Measurements from ENCODE around the gene CNIH2.

DNA sequence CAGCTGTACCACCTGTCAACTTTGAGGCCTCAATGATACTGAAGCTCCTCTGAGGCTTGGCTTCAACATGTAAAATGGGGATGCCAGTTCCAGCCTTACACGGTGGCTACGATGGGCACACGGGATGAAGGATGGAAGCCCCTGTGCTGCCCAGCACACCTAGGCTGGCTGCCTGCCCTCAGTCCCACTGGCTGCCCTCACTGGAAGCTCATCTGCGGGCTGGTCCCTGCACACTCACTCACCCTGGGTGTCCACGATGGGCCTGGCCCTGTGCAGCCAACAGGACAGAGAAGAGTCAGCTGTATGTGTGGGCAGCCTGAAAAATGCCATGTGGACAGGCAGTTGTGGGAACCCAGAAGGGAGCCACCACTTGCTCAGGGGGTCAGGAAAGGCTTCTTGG lies 8.7 kb downstream of the CNIH2 start:
- no peak for TF ChIP-seq ZNF384 (IDR thresholded peaks at IDR 0.05)
- no peak for TF ChIP-seq ELF4 (IDR thresholded peaks at IDR 0.05)
- TF ChIP-seq SP1 (IDR thresholded peaks at IDR 0.05), result no peak
- TF ChIP-seq LEF1 (IDR thresholded peaks at IDR 0.05; ENCODE audit: borderline replicate concordance), result no peak
- TF ChIP-seq HDGF (IDR thresholded peaks at IDR 0.05; ENCODE audit: borderline replicate concordance), result no peak
- TF ChIP-seq SUZ12 (IDR thresholded peaks at IDR 0.05), result no peak

Data from HEK293T (cell line).